ENCODE data around the gene IQSEC1.

Gene IQSEC1

GRCh38 chr3:12906916-12907290, 166.3 kb downstream of the IQSEC1 start:
- no peak for DNase-seq (ENCODE audit: low spot score)
- POLR2A ChIA-PET (ENCODE audit: low non-redundant PET) = no interaction called here
- no peak for TF ChIP-seq CTCF (conservative IDR thresholded peaks at IDR 0.05; ENCODE audit: low read depth)
- CTCF ChIA-PET = no interaction called here
- no peak overlapping the region for H3K27ac ChIP-seq

GRCh38 chr3:12906141-12906915, 166.9 kb downstream of the IQSEC1 start:
- ChIA-PET CTCF (no interaction called here), POLR2A (ENCODE audit: low non-redundant PET) (no interaction called here)

GRCh38 chr3:12905316-12906071, 167.7 kb downstream of the IQSEC1 start:
- no peak for DNase-seq (ENCODE audit: low spot score)
- H3K27ac ChIP-seq = no peak overlapping the region
- CTCF ChIA-PET = no interaction called here
- no peak for TF ChIP-seq CTCF (conservative IDR thresholded peaks at IDR 0.05; ENCODE audit: low read depth)
- POLR2A ChIA-PET (ENCODE audit: low non-redundant PET) = no interaction called here

More at GRCh38 chr3:12906141-12906915, 166.9 kb downstream of the IQSEC1 start:
- no peak for DNase-seq (ENCODE audit: low spot score)
- no peak for TF ChIP-seq CTCF (conservative IDR thresholded peaks at IDR 0.05; ENCODE audit: low read depth)
- H3K27ac ChIP-seq = no peak overlapping the region

GRCh38 chr3:12904951-12905315, 168.3 kb downstream of the IQSEC1 start:
- no peak overlapping the region for H3K27ac ChIP-seq
- CTCF ChIA-PET = no interaction called here
- TF ChIP-seq CTCF (conservative IDR thresholded peaks at IDR 0.05; ENCODE audit: low read depth) = no peak
- POLR2A ChIA-PET (ENCODE audit: low non-redundant PET) = no interaction called here
- no peak for DNase-seq (ENCODE audit: low spot score)

- DNase-seq (ENCODE audit: low spot score) = no peak
- ChIA-PET POLR2A (ENCODE audit: low non-redundant PET) (no interaction called here), CTCF (no interaction called here)
- H3K27ac ChIP-seq = no peak overlapping the region
- TF ChIP-seq CTCF (conservative IDR thresholded peaks at IDR 0.05; ENCODE audit: low read depth) = no peak
Observed at GRCh38 chr3:12903881-12904280, 169.3 kb downstream of the IQSEC1 start.

GRCh38 chr3:12903000-12903800, 170.0 kb downstream of the IQSEC1 start:
- no peak for DNase-seq (ENCODE audit: low spot score)
- H3K27ac ChIP-seq = no peak overlapping the region
- ChIA-PET CTCF (interaction anchor here (0.7 kb wide), 1 partner anchor 424 kb away, joined by 5 read pairs; no protein-coding TSS in a partner anchor), POLR2A (ENCODE audit: low non-redundant PET) (no interaction called here)
- no peak for TF ChIP-seq CTCF (conservative IDR thresholded peaks at IDR 0.05; ENCODE audit: low read depth)
